ENCODE measurements around the gene SLC16A8.
"Not testable (repeated sequence)": the region's sequence is repeated elsewhere in the genome, so short reads cannot be mapped to it uniquely, and the experiment has no call there.

The SLC16A8 gene, protein sequence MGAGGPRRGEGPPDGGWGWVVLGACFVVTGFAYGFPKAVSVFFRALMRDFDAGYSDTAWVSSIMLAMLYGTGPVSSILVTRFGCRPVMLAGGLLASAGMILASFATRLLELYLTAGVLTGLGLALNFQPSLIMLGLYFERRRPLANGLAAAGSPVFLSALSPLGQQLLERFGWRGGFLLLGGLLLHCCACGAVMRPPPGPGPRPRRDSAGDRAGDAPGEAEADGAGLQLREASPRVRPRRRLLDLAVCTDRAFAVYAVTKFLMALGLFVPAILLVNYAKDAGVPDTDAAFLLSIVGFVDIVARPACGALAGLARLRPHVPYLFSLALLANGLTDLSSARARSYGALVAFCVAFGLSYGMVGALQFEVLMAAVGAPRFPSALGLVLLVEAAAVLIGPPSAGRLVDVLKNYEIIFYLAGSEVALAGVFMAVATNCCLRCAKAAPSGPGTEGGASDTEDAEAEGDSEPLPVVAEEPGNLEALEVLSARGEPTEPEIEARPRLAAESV

DNA sequence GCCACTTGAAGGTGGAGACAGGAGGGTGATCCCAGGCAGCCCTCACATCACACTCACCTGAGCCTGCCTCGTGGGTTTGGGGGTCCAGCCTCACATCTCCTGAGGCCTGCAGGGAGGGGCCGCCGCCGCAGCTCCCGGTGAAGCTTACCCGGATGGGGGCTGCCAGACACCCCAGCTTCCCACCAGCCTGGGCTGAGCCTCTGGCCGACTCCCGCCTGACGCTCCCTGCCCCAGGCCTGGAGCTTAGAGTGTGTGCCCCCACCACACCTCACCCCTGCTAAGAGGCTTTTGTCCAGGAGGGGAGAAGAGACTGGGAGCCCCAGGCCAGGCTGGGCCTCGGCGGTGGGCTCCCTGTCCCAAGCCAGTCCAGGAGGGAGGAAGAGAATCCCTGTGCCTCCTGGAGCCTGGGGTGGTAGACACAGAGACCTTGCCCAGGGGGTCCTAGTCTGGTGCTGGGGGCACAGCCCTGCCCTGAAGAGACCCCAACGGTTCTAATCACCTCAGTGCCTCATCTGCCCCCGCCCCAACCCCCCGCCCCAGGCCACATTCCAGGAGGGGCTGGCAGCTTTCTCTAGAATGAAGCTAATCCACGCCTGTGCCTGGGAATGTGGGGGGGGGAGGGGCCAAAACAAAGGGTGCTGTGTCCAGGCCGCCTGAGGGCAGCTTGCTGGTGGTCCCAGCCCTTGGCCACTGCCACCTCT, at the start of gene SLC16A8:
Gene SLC16A8, minus strand, starts transcription at position 254 of the 701 bp plus-strand sequence. CDS start 1,311 bp downstream, outside the sequence.
- DNase-seq (ENCODE audit: low spot score): no peak

DNA sequence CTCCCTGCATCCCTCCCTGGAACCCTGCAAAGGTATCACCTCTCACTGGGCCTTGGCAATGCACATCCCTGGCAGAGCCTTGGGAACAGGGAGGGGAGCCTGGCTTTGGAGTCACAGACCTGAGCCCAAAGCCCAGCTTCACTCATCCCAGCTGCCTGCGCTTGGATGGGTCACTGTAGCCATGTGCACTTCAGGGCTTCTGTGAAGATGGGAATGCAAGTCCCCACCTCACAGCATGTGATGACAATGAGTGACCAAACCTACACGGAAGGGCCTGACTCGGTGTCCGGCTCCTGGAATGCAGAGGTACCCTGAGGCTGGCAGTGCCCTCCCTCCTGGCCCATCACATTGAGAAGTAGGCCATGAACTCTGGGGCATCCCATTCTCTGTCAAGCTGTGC, 49.3 kb upstream of the SLC16A8 start:
- DNase-seq (ENCODE audit: low spot score): no peak

DNA sequence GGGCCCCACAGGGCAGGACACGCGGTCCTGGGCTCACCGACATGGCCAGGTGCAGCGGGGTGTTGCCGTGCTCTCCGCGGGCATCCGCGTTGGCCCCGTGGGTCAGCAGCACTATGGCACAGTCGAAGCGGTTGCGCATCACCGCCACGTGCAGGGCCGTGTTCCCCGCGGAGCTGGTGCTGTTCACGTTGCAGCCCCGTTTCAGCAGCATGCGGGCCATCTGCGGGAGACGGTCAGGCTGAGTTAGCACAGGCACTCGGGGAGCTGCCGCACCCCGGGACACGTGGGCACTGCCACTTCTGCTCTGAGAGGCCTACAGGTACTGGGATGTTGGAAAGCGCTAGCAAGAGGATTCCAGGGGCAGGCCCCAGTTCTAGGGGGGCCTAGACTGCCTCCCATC, 48.8 kb upstream of the SLC16A8 start:
- no peak for DNase-seq (ENCODE audit: low spot score)

DNA sequence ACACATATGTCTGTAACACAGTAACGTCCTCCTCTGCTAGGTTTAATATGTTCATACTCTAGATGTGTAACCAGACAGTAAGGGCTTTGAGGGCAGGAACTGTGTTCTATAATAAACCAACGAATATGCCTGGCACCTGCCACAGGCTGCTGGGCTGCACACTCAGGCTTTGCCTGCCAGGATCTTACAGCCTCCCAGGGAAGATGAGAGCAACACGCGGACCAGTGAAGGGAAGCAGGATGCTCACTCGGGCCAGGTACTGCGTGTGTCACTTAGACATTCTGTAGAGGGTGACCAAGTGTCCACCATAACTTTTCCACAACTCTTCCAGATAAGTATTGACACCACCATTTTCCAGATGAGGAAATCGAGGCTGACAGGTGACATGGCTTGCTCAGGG, 48.2 kb upstream of the SLC16A8 start:
- DNase-seq (ENCODE audit: low spot score): no peak

DNA sequence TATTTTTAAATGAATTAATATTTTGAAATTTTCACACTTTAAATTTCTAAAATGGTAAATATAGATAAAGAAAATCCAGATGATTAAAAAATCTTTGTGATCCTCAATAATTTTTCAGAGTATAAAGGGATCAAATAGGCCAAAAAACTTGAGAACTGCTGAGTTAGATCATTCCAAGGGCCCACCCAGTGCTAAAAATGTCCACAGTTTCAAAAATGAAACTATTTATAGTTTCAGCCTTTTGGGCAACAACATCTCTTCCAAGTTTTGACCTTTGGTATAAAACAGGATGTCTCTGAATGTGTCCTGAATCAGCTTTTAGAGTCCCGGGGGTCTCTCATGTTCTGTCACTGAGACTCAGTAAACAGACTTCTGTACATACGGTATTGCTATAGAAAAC, 47.4 kb upstream of the SLC16A8 start:
- no peak for DNase-seq (ENCODE audit: low spot score)

DNA sequence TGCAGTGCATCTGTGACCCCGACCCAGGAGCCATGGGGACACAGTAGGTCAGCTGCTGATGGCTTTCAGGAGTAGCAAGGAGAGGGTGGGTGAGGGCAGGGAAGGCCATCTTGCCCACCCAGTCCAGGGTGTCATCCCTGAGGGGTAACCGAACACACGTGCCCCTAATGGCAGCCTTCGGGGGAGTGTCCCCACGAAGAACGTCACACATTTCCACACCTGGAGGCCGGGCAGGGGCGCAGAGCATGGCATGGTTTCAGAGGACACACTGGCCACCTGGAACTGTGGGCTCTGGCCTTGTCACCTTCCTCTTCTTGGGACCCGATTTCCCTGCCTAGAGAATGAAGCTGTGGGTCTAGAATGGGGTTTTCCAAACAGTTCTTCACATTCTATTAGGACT, 45.9 kb upstream of the SLC16A8 start:
- no peak for DNase-seq (ENCODE audit: low spot score)

DNA sequence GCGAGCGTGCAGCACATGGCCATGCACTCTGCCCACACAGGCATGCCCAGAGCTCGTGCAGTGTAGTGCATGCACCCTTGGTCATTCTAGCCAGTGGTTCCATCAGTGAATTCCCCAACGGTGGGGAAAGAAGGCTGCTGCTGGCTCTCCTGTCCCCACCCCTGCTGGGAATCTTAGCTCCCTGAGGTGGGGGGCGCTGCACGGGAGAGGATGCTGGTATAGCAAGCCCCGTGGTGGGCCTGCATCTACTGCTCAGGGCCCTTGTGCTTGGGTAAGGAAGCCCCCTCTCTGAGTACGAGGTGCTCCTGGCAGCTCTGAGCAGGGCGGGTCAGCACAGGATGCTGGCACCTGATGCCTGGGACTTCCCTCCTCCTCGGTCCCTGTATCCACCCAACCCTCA, 45.0 kb upstream of the SLC16A8 start:
- no peak for DNase-seq (ENCODE audit: low spot score)

DNA sequence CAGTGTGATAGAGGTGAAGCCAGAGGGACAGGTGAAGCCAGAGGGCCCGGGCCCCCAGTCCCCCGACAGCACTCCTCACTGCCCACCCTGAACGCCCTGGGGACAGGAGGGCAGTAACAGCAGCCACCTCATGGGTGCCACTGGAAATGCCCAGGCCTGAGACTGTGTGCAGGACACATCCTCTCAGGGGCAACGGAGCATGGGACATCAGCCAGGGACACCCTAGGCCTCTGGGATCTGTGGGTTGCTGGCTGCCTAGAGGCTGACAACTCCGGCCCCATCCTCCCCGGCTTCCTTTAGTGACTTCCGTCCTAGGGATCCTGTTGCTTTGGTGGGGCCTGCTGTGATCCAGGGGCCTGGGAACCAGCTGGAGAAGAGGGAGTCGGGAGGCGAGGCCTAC, 43.9 kb upstream of the SLC16A8 start:
- DNase-seq (ENCODE audit: low spot score): no peak

DNA sequence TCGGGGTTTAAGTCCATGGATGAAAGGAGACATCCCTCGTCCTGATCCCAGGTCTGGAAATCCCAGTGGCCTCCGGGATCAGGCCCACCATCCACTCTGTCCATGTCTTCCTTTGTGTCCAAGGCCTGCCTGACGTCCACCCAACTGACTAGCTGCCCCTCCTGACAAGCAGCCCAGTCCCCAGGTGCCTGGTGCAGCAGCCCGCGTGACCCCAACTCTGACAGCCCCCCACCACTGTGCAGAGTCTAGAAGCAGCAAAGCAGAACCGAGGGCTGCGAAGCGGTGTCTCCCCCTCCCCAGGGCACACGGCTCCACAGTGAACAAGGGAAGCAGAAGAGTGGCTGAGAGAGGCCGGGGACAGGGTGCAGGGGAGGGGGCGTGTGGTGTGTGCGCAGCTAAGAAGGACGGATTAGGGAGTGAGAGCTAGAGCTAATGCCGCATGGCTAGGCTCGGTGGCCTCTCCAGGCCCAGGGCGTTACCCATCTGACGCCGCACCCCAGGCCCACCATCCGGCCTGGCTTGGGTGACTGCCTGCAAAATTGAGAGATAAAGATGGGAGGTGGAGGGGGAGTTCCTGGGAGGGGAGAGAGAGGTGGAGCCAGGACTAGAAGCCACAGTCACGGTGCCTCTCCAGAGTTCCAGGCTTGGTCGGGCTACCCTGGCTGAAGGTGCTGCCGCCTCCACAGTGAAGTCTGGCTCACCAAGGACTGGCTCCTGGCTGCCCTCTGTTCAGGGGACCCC, 43.1 kb upstream of the SLC16A8 start:
- DNase-seq (ENCODE audit: low spot score): no peak

DNA sequence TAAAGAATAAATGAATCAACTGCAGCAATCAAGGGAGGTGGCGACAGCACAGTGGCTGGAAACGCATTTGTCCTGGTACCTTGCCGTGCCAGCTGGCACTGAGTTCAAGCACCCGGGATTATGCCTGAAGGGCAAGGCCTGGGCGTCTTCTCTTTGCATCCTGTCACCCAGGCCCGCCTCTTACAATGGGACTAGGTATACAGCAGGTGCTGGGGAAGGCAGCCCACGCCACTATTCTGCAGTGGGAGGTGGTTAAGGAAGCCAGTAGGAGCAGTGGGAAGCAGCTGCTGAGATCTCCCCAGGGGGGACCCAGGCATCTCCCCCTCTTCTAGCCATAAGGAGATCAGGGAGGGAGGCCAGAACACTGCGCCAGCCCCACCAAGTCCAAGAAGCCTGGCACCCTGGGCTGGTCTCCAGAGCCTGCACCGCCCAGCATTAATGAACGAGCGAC, 41.8 kb upstream of the SLC16A8 start:
- peak; percentile 4 for DNase-seq (ENCODE audit: low spot score)

DNA sequence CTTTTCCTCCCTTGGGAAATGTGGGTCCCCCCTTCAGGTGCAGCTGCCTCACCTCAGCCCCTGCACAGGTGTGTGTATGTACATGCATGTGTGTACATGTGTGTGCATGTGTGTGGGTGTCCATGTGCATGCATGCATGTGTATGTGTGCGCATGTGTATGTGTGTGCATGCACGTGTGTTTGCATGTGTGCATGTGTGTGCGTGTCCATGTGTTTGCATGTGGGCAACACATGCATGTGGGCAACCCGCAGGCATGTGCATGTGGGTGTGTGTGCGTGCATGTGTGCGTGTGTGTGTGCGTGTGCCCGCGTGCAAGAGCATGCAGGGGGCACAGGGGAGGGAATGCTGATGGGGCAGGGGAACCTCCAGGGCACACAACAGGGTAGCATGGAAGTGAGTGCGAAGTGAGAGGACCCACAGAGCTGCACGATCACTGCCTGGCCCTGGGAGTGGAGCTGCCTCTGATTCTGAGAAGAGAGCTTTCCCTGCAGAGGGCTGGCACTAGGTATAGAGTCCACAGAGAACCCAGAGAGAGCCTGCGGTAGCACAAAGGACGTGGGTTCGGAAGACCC, 41.1 kb upstream of the SLC16A8 start:
- no peak for DNase-seq (ENCODE audit: low spot score)

DNA sequence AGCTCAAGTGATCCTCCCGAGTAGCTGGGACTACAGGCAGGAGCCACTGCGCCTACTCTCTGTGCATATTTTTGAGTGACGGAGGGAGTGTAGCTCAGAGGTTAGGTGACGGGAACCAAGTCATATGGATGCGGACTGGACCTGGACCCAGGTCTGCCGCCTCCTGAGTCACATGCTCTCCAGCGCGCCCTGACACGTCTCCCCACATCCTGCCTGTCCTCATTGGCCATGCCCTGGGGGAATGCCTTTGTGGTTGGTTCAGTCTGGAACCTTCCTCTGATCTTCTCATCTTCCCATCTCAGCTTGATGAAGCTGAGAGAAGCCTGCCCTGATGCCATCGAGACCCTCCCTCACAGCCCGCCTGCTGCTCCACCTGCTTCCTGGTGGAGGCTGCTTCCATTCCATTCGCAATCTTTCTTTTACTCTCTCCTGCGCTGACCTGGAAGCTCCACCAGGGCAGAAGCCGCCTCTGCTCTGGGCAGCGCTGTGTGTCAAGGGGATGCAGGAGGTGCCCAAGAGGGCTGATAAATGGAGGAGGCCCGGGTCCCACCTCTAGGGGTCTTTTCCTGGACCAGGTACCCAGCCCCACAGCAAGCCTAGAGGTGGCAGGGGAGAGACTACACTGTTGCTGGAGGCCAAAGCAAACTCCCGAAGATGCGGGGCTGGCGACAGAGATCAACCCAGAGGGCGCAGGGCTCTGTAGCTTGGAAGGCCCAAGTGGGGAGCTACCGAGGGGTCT, 40.4 kb upstream of the SLC16A8 start:
- DNase-seq (ENCODE audit: low spot score): no peak

DNA sequence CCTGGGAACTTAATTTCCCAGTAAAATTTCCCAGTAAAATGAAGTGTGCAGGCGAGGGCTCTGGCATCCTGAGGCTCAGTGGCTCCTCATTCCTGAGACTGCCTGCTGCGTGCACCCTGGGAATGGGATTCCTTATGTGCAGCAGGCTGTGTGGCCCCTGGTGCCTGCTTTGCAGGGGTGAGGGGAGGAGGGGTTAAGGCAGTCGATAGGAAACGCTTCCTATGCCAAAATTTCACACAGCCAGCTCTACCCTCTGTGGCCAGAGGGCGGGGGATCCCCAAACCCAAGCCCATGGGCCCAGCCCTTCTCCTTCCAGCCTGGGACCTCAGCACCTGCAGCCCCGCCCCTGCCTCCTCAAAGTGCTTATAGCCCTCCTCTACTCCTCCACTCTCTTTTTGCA, 38.6 kb upstream of the SLC16A8 start:
- no peak for DNase-seq (ENCODE audit: low spot score)

DNA sequence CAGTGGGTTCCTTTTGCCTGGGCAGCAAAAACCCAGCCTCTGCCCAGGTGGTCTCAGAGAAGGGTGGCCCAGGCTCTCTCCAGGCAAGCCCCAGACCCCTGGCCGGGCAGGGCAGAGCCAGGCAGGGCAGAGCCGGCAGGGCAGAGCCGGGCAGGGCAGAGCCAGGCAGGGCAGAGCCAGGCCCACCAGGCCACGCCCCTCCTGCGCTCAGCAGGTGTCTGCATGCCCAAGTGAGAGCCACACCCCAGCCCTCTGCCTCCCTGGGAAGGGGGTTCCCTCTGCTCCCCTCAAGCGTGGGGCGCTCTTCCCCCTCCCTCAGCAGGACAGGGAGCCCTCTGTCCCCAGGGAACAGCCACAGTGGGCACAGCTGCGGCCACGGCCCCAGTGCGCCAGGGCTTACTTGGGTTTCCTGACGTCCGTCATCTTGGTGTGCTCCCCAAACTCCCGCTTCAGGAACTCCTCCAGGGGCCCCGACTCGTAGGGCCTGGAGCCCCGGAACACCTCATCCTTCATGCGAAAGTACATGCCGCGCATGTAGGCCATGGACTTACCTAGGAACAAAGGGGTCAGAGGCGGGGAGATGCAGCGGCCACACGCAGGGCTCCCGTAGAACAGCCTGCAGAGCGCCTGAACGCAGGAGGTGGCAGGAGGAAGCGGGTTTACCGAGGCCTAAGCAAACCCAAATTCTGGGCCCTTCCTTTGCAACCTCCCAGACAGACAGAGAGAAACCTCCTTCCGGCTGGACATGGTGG, 36.6 kb upstream of the SLC16A8 start:
- DNase-seq (ENCODE audit: low spot score): no peak

DNA sequence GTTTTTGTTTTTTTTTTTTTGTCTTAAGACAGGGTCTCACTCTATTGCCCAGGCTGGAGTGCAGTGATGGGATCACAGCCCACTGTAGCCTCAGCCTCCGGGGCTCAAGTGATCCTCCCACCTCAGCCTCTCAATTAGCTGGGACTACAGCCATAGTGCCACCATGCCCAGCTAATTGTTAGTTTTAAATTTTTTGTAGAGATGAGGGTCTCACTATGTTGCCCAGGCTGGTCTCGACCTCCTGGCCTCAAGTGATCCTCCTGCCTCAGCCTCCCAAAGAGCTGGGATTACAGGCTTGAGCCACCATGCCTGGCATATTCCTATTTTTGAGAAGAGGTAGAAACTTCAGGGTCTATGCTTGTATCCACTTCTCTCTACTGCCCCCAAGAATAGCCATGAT, 34.8 kb upstream of the SLC16A8 start:
- not testable (repeated sequence) for DNase-seq (ENCODE audit: low spot score)

DNA sequence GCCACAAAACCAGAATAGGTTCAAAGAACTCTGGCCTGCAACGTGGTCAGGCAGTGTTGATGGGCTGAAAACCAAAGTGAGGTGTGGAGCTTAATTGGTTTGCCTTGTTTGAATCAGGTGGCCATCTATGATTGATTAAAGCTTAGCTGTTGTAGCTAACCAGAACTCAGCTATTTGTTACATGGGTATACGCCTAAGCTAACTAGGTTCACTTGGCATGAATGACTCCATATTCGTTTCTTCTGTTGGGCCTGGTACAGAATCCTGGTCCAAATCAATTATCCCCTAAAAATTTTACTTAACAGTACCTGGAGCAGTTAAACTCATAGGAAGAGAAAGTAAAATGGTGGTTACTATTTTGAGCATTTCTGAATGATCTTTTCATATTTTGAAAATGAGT, 34.2 kb upstream of the SLC16A8 start:
- no peak for DNase-seq (ENCODE audit: low spot score)

DNA sequence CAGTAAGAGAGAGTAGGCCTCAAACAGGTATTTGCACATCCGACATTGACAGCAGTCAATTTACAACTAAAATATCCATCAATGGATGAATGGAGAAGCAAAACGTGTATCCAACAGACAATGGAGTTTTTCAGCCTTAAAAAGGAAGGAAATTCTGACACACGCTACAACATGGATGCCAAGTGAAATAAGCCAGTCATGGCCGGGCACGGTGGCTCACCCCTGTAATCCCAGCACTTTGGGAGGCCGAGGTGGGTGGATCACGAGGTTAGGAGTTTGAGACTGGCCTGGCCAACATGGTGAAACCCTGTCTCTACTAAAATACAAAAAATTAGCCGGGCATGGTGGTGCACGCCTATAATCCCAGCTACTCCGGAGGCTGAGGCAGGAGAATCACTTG, 33.6 kb upstream of the SLC16A8 start:
- not testable (repeated sequence) for DNase-seq (ENCODE audit: low spot score)

DNA sequence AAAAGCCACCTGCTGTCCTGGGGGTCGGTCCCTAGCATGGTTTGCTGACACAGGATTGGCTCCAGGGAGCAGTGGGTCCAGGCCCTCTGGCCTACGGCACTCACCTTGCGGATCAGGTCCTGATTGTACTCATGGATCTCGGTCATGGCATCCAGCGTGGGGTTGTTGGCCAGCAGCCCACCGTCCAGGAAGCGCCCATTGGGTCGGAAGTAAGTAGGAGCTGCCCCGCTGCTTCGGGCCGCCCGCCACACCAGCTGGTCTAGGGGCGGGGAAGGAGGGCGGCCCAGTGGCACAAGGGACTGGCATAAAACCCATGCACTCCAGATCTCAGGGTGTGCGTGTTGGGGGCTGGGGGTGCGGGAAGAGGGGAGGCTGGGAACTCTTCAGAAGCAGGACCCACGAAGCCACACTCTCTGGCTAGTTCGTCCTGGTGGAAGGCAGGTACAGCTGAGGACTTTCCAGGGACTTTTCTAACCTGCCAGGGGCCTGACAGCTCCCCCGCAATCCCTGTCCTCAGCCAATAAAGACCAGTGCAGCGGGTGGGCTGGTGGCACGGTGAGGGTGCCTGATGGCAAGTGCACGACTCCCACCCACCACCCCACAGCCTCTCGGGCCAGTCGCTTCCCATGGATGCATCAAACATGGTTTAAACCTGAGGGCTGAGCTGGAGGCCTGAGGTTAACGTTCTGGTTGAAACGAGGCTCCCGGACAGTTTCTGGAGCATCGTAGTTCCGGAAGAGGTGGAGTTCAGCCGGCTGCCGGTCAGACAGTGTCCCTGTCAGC, 31.6 kb upstream of the SLC16A8 start:
- DNase-seq (ENCODE audit: low spot score): no peak

DNA sequence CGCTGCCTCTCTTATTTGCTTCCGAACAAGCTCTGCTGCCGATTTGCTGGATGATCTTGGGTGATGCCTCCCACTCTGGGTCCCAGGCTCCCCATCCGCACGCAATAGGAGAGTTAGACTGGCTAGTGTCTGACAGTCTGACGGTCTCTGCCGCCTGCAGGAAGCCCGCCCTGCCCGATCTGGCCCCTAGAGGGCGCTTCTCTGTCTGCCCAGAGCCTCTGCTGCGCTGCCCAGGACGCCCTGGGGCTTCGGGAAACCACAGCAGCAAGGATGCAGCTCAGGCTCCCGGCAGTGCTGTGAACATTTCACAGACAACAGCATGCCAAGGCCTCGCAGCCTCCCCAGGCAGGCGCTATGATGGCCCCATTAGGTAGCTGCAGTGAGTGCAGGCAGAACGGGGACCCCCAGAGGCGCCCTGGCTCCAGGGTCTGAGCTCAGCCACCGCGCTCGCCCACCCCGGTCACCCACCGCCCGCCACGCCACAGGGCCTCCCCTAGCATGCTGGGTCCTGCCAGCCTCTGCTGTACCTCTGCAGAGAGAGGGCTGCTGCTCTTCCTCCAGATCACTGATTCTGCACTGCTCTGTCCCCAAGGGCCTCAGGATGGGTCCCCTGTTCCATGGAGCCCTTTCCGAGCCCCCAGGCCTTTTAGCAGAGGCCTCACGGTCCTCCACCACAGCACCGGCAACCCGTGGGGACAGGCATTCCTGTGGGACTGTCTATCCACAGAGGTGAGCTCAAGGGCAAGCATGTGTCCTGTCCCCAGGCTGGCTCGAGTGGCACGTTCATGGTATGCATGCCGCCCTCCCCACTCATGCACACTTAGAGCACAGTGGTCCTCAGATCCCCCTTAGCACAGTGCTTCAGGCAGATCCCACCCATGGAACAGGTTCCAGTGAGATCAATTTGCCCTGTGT, 30.8 kb upstream of the SLC16A8 start:
- peak; percentile 55 for DNase-seq (ENCODE audit: low spot score)

Measured in pons (tissue), 1 donor.